Measurements from ENCODE around the gene NUMB. TPM values are rescaled to one million over a fixed set of nuclear protein-coding genes. Genes with fewer than 3 reads are reported as not detected.

The NUMB gene
- total RNA-seq, 1 experiment from 2014 or later, result 46.5 TPM

DNA sequence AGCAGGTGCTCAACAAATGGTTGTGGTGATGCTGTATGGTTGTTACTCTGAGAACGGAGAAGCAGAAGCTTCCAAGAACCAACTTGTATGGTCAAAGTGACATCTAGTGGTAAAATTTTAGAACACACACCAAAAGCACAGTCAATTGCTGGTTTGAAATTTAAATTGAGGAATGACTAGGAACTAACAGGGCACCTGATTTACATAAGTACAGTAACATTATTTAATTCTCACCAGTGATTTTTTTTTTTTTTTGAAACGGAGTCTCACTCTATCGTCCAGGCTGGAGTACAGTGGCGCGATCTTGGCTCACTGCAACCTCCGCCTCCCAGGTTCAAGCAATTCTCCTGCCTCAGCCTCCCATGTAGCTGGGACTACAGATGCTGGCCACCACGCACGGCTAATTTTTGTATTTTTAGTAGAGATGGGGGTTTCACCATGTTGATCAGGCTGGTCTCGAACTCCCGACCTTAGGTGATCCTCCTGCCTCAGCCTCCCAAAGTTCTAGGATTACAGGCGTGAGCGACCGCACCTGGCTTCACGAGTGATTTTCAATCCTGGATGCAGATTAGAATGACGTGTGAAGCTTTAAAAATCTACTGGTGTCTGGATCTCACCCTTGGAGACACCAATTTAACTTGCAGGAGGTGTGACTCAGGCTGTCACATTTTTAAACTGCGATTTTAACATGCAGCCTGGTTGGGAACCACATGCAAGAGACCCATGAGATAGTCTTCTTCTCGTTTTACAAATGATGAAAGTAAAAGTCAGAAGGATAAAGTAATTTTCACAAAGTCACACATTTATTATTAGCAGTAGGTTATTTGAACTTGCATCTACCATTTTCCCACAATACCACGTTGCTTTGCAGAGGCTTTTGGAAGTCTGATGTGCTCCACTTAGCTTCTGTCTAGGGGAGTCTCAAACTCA, 14.1 kb upstream of the NUMB start:
- Histone ChIP-seq H2BK12ac (ENCODE audit: insufficient read length, low read depth, low read length) (no peak overlapping the region), H4K20me1 (ENCODE audit: control insufficient read depth, insufficient read depth, insufficient read length) (no peaks in the 10 kb centered on the region), H3K56ac (ENCODE audit: insufficient read length, low read depth, low read length) (no peak overlapping the region), H3K18ac (ENCODE audit: insufficient read length, low read depth, low read length) (no peak overlapping the region), H4K8ac (replicated peaks; ENCODE audit: insufficient read length, low read depth, low read length) (no peak overlapping the region), H3K79me1 (ENCODE audit: insufficient read depth, low read depth, low read length, poor library complexity, severe bottlenecking) (no peaks in the 10 kb centered on the region), H2BK120ac (ENCODE audit: low read depth, low read length, poor library complexity, severe bottlenecking) (no peak overlapping the region), H4K5ac (ENCODE audit: insufficient read length, low read depth, low read length) (no peak overlapping the region), H3K4me1 (ENCODE audit: insufficient read depth, low read length) (no peaks in the 10 kb centered on the region), H3K4ac (ENCODE audit: low read depth, low read length) (no peak overlapping the region), H3K14ac (ENCODE audit: insufficient read depth, low read length) (no peak overlapping the region), H3K27ac (ENCODE audit: insufficient read length, low read depth, low read length) (no peak overlapping the region), H2BK5ac (ENCODE audit: insufficient read length, low read length) (no peak overlapping the region), H3K23ac (ENCODE audit: insufficient read length, low read depth, low read length) (no peak overlapping the region), H2AFZ (ENCODE audit: low read length) (no peak overlapping the region), H3K9ac (ENCODE audit: extremely low read depth, insufficient read length, low read length) (no peak overlapping the region), H3T11ph (ENCODE audit: low read length) (no peak overlapping the region), H3K23me2 (ENCODE audit: insufficient read length, low read depth, low read length, poor library complexity, severe bottlenecking) (no peaks in the 10 kb centered on the region), H4K91ac (ENCODE audit: insufficient read length, low read depth, low read length) (no peak overlapping the region), H2BK15ac (ENCODE audit: low read depth, low read length) (no peak overlapping the region), H3K27me3 (ENCODE audit: insufficient read depth, low read length) (no peaks in the 10 kb centered on the region), H2BK20ac (ENCODE audit: low read depth, low read length, poor library complexity, severe bottlenecking) (no peak overlapping the region), H3K4me2 (ENCODE audit: insufficient read depth, insufficient read length, low read length) (no peak overlapping the region), H2AK5ac (ENCODE audit: insufficient read length, low read length) (no peak overlapping the region), H3K9me3 (ENCODE audit: control insufficient read depth, low read depth, low read length) (no peaks in the 10 kb centered on the region), H3K79me2 (ENCODE audit: insufficient read depth, low read length) (no peaks in the 10 kb centered on the region)
- TF ChIP-seq, protein P1, sequence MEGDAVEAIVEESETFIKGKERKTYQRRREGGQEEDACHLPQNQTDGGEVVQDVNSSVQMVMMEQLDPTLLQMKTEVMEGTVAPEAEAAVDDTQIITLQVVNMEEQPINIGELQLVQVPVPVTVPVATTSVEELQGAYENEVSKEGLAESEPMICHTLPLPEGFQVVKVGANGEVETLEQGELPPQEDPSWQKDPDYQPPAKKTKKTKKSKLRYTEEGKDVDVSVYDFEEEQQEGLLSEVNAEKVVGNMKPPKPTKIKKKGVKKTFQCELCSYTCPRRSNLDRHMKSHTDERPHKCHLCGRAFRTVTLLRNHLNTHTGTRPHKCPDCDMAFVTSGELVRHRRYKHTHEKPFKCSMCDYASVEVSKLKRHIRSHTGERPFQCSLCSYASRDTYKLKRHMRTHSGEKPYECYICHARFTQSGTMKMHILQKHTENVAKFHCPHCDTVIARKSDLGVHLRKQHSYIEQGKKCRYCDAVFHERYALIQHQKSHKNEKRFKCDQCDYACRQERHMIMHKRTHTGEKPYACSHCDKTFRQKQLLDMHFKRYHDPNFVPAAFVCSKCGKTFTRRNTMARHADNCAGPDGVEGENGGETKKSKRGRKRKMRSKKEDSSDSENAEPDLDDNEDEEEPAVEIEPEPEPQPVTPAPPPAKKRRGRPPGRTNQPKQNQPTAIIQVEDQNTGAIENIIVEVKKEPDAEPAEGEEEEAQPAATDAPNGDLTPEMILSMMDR (conservative IDR thresholded peaks at IDR 0.05), result peak; percentile 84
- Mint-ChIP-seq H3K4me3 (no peak overlapping the region), H3K36me3 (ENCODE audit: insufficient read depth in 1 of 3, low read depth in 3 of 3) (no peaks in the 10 kb centered on the region), H3K4me1 (peaks cover 4 to 13% of the 10 kb centered on the region in 2 experiments), H3K9me3 (no peaks in the 10 kb centered on the region; a peak in 1 of 5 replicates), H3K27me3 (ENCODE audit: low read depth) (no peaks in the 10 kb centered on the region), H3K27ac (no peak overlapping the region)
- no peak for DNase-seq
- no CpG with 5 or more reads among the region's 18 CpGs for WGBS (ENCODE audit: extremely low coverage, insufficient read length, low lambda C conversion rate)
